GM12874 (cell line): ENCODE data around the gene ELF1.
A peak's percentile ranks its signal among the peaks of the same experiment; 100 is the strongest.

Experiments
- CTCF ChIP-seq: IDR thresholded peaks from 2 replicates; pipeline ENCODE4 v1.5.1; 2011; ENCODE audit warnings: low read depth, mild to moderate bottlenecking, control low read depth, low read length, moderate library complexity; ENCODE audit not compliant: insufficient read depth

ELF1 gene

GRCh38 chr13:40982772-40983171, 36.3 kb downstream of the ELF1 start:
- no peak for TF ChIP-seq CTCF

GRCh38 chr13:40981949-40982348, 37.2 kb downstream of the ELF1 start:
- no peak for TF ChIP-seq CTCF

GRCh38 chr13:40981361-40981760, 37.8 kb downstream of the ELF1 start:
- no peak for TF ChIP-seq CTCF

- no peak for TF ChIP-seq CTCF
These were observed 38.7 kb downstream of the ELF1 start for GRCh38 chr13:40980461-40980860.

- no peak for TF ChIP-seq CTCF
These were observed 39.9 kb downstream of the ELF1 start for GRCh38 chr13:40979232-40979631.

- no peak for TF ChIP-seq CTCF
These were observed 43.7 kb downstream of the ELF1 start for GRCh38 chr13:40975441-40975840.

- TF ChIP-seq CTCF = peak; percentile 72
These were observed 44.4 kb downstream of the ELF1 start for GRCh38 chr13:40974460-40975407.
